H9 (cell line): ENCODE results near the gene OR12D2. TPM values are rescaled to one million over a fixed set of nuclear protein-coding genes. Genes with fewer than 3 reads are reported as not detected.

Source experiments
- DNase-seq: peaks from one replicate; pipeline ENCODE4 v3.0.0-alpha.2; 2017
- H2AFZ ChIP-seq: one replicate; pipeline ENCODE4 v1.6.1; 2013; ENCODE audit warnings: mild to moderate bottlenecking, low read length, control low read depth, moderate library complexity
- H2AK5ac ChIP-seq: 2 replicates; pipeline ENCODE4 v1.6.1; 2013; ENCODE audit warnings: low read length, control low read depth, mixed read lengths; ENCODE audit not compliant: insufficient read length
- H2BK120ac ChIP-seq: one replicate; pipeline ENCODE4 v1.6.1; 2013; ENCODE audit warnings: low read depth, mild to moderate bottlenecking, low read length, control low read depth, inconsistent platforms; ENCODE audit not compliant: poor library complexity, severe bottlenecking
- H2BK12ac ChIP-seq: 2 replicates; pipeline ENCODE4 v1.6.1; 2013; ENCODE audit warnings: low read length, control low read depth, mixed read lengths, low read depth; ENCODE audit not compliant: insufficient read length
- H2BK15ac ChIP-seq: 2 replicates; pipeline ENCODE4 v1.6.1; 2013; ENCODE audit warnings: low read depth, low read length, control low read depth
- H2BK20ac ChIP-seq: one replicate; pipeline ENCODE4 v1.6.1; 2013; ENCODE audit warnings: low read depth, mild to moderate bottlenecking, low read length, control low read depth, inconsistent platforms; ENCODE audit not compliant: poor library complexity, severe bottlenecking
- H2BK5ac ChIP-seq: 2 replicates; pipeline ENCODE4 v1.6.1; 2013; ENCODE audit warnings: low read length, control low read depth, mixed read lengths; ENCODE audit not compliant: insufficient read length
- H3K14ac ChIP-seq: 2 replicates; pipeline ENCODE4 v1.6.1; 2013; ENCODE audit warnings: low read length, control low read depth; ENCODE audit not compliant: insufficient read depth
- H3K18ac ChIP-seq: 2 replicates; pipeline ENCODE4 v1.6.1; 2013; ENCODE audit warnings: low read depth, mild to moderate bottlenecking, mixed read lengths, low read length, control low read depth; ENCODE audit not compliant: insufficient read length
- H3K23ac ChIP-seq: 2 replicates; pipeline ENCODE4 v1.6.1; 2013; ENCODE audit warnings: low read length, control low read depth, mixed read lengths, low read depth; ENCODE audit not compliant: insufficient read length
- H3K23me2 ChIP-seq: 2 replicates; pipeline ENCODE4 v1.6.1; 2013; ENCODE audit warnings: low read depth, mild to moderate bottlenecking, mixed read lengths, low read length, control low read depth; ENCODE audit not compliant: insufficient read length, poor library complexity, severe bottlenecking
- H3K27ac ChIP-seq: 2 replicates; pipeline ENCODE4 v1.5.1; 2013; ENCODE audit warnings: low read length, control low read depth, mixed read lengths, low read depth; ENCODE audit not compliant: insufficient read length
- H3K27me3 ChIP-seq: 2 replicates; pipeline ENCODE4 v1.6.1; 2013; ENCODE audit warnings: low read length, control low read depth, inconsistent platforms; ENCODE audit not compliant: insufficient read depth
- H3K4ac ChIP-seq: 2 replicates; pipeline ENCODE4 v1.6.1; 2013; ENCODE audit warnings: low read depth, mild to moderate bottlenecking, control low read depth, inconsistent platforms, low read length, moderate library complexity
- H3K4me1 ChIP-seq: 2 replicates; pipeline ENCODE4 v1.6.1; 2013; ENCODE audit warnings: low read length, control low read depth, inconsistent platforms; ENCODE audit not compliant: insufficient read depth
- H3K4me2 ChIP-seq: 2 replicates; pipeline ENCODE4 v1.6.1; 2013; ENCODE audit warnings: low read length, control low read depth, mixed read lengths; ENCODE audit not compliant: insufficient read length, insufficient read depth
- H3K56ac ChIP-seq: 2 replicates; pipeline ENCODE4 v1.6.1; 2013; ENCODE audit warnings: low read depth, mild to moderate bottlenecking, mixed read lengths, low read length, control low read depth; ENCODE audit not compliant: insufficient read length
- H3K79me1 ChIP-seq: 2 replicates; pipeline ENCODE4 v1.6.1; 2013; ENCODE audit warnings: low read depth, mild to moderate bottlenecking, moderate library complexity, low read length, control low read depth, inconsistent platforms; ENCODE audit not compliant: insufficient read depth, poor library complexity, severe bottlenecking
- H3K79me2 ChIP-seq: 2 replicates; pipeline ENCODE4 v1.6.1; 2013; ENCODE audit warnings: low read length, control low read depth, inconsistent platforms; ENCODE audit not compliant: insufficient read depth
- H3K9ac ChIP-seq: 2 replicates; pipeline ENCODE4 v1.6.1; 2013; ENCODE audit warnings: low read length, control low read depth, mixed read lengths; ENCODE audit not compliant: insufficient read length; ENCODE audit errors: extremely low read depth
- H3K9me3 ChIP-seq: one replicate; pipeline ENCODE4 v1.6.1; 2013; ENCODE audit warnings: low read depth, low read length, inconsistent platforms; ENCODE audit not compliant: control insufficient read depth
- H3T11ph ChIP-seq: one replicate; pipeline ENCODE4 v1.6.1; 2013; ENCODE audit warnings: mild to moderate bottlenecking, low read length, control low read depth, inconsistent platforms
- H4K20me1 ChIP-seq: one replicate; pipeline ENCODE4 v1.6.1; 2013; ENCODE audit not compliant: control insufficient read depth, insufficient read length, insufficient read depth
- H4K5ac ChIP-seq: 2 replicates; pipeline ENCODE4 v1.6.1; 2013; ENCODE audit warnings: low read depth, mild to moderate bottlenecking, mixed read lengths, low read length, control low read depth; ENCODE audit not compliant: insufficient read length
- H4K8ac ChIP-seq: replicated peaks from 2 replicates; pipeline ENCODE4 v1.6.1; 2013; ENCODE audit warnings: low read length, control low read depth, mixed read lengths, low read depth; ENCODE audit not compliant: insufficient read length
- H4K91ac ChIP-seq: 2 replicates; pipeline ENCODE4 v1.6.1; 2013; ENCODE audit warnings: low read depth, mild to moderate bottlenecking, moderate library complexity, mixed read lengths, low read length, control low read depth; ENCODE audit not compliant: insufficient read length
- H3K27ac Mint-ChIP-seq, 3 experiments: 2 replicates in 2 of 3; 3 replicates in 1 of 3; pipeline ENCODE4 v1.8.0; 2020 to 2021; ENCODE audit warnings: mixed read lengths in 3 of 3, mild to moderate bottlenecking in 1 of 3, moderate library complexity in 1 of 3
- H3K27me3 Mint-ChIP-seq: 2 replicates; pipeline ENCODE4 v1.8.0; 2021; ENCODE audit warnings: low read depth, mild to moderate bottlenecking, moderate library complexity, mixed read lengths
- H3K36me3 Mint-ChIP-seq, 3 experiments: 2 replicates in 2 of 3; 3 replicates in 1 of 3; pipeline ENCODE4 v1.8.0; 2020 to 2021; ENCODE audit warnings: low read depth in 3 of 3, mixed read lengths in 3 of 3; ENCODE audit not compliant: insufficient read depth in 1 of 3
- H3K4me1 Mint-ChIP-seq, 2 experiments: 2 replicates each; pipeline ENCODE4 v1.8.0; 2020; ENCODE audit warnings: mixed read lengths in 2 of 2
- H3K4me3 Mint-ChIP-seq, 2 experiments: 2 replicates in 1 of 2; 3 replicates in 1 of 2; pipeline ENCODE4 v1.8.0; 2020 to 2021; ENCODE audit warnings: mild to moderate bottlenecking in 2 of 2, mixed read lengths in 2 of 2, moderate library complexity in 1 of 2
- H3K9me3 Mint-ChIP-seq, 2 experiments: 2 replicates in 1 of 2; 3 replicates in 1 of 2; pipeline ENCODE4 v1.8.0; 2020; ENCODE audit warnings: mild to moderate bottlenecking in 2 of 2, mixed read lengths in 2 of 2, moderate library complexity in 1 of 2
- WGBS: extraction: QIAGEN DNeasy Blood & Tissue Kit; methylation state at CpG from one replicate; pipeline ENCODE4 v1.1.7; 2013; ENCODE audit warnings: missing lambda C conversion rate, low lambda C conversion rate, mixed read lengths; ENCODE audit not compliant: insufficient read length; ENCODE audit errors: extremely low coverage; 5-methylcytosine and 5-hydroxymethylcytosine counted together
- total RNA-seq: library from RNA; stranded (reverse); gene quantifications from 2 replicates; pipeline ENCODE4 v1.2.1, GENCODE V29; 2021
- TF ChIP-seq, protein P1 (sequence below): fragments of 200-600 bp; sonication (generic); conservative IDR thresholded peaks from 3 replicates; pipeline ENCODE4 v1.8.0; 2021; ENCODE audit warnings: antibody characterized with exemption, mild to moderate bottlenecking

OR12D2 gene
- total RNA-seq, 1 experiment from 2014 or later = not detected

- no peak within 1 kb of the TSS for H2BK5ac ChIP-seq
- H3K23me2 ChIP-seq = no peaks in the 10 kb centered on the region
- Mint-ChIP-seq H3K9me3 (peaks cover 0 to 12% of the 10 kb centered on the region in 2 experiments; a peak in 3 of 5 replicates), H3K4me1 (no peaks in the 10 kb centered on the region), H3K36me3 (no peaks in the 10 kb centered on the region), H3K4me3 (no peak within 1 kb of the TSS), H3K27ac (no peak within 1 kb of the TSS; a peak in 1 of 7 replicates), H3K27me3 (peaks cover 2% of the 10 kb centered on the region; the same call in 1 of the 2 replicates)
- H2BK20ac ChIP-seq = no peak within 1 kb of the TSS
- no peak within 1 kb of the TSS for H2BK15ac ChIP-seq
- no CpG with 5 or more reads among the region's 3 CpGs for WGBS
- no peak within 1 kb of the TSS for H4K91ac ChIP-seq
- no peak within 1 kb of the TSS for H3K14ac ChIP-seq
- H3T11ph ChIP-seq = no peak within 1 kb of the TSS
- H3K4ac ChIP-seq = no peak within 1 kb of the TSS
- no peaks in the 10 kb centered on the region for H4K20me1 ChIP-seq
- no peak within 1 kb of the TSS for H4K5ac ChIP-seq
- H2BK120ac ChIP-seq = no peak within 1 kb of the TSS
- no peak within 1 kb of the TSS for H3K4me2 ChIP-seq
- H3K18ac ChIP-seq = no peak within 1 kb of the TSS
- H2BK12ac ChIP-seq = no peak within 1 kb of the TSS
- H3K9me3 ChIP-seq = no peaks in the 10 kb centered on the region
- no peak within 1 kb of the TSS for H3K56ac ChIP-seq
- H3K27me3 ChIP-seq = no peaks in the 10 kb centered on the region
- H2AFZ ChIP-seq = no peak within 1 kb of the TSS
- no peaks in the 10 kb centered on the region for H3K4me1 ChIP-seq
- no peak within 1 kb of the TSS for H3K9ac ChIP-seq
- DNase-seq = no peak
- H4K8ac ChIP-seq = no peak within 1 kb of the TSS
- no peak within 1 kb of the TSS for H3K27ac ChIP-seq
- no peak within 1 kb of the TSS for H3K23ac ChIP-seq
- no peaks in the 10 kb centered on the region for H3K79me2 ChIP-seq
- TF ChIP-seq, protein P1, sequence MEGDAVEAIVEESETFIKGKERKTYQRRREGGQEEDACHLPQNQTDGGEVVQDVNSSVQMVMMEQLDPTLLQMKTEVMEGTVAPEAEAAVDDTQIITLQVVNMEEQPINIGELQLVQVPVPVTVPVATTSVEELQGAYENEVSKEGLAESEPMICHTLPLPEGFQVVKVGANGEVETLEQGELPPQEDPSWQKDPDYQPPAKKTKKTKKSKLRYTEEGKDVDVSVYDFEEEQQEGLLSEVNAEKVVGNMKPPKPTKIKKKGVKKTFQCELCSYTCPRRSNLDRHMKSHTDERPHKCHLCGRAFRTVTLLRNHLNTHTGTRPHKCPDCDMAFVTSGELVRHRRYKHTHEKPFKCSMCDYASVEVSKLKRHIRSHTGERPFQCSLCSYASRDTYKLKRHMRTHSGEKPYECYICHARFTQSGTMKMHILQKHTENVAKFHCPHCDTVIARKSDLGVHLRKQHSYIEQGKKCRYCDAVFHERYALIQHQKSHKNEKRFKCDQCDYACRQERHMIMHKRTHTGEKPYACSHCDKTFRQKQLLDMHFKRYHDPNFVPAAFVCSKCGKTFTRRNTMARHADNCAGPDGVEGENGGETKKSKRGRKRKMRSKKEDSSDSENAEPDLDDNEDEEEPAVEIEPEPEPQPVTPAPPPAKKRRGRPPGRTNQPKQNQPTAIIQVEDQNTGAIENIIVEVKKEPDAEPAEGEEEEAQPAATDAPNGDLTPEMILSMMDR = no peak
- no peaks in the 10 kb centered on the region for H3K79me1 ChIP-seq
- H2AK5ac ChIP-seq = no peak within 1 kb of the TSS
These were observed 26.7 kb upstream of the OR12D2 start, which contains the start of gene OR5V1 for GRCh38 chr6:29368765-29369164. OR5V1 (minus strand) TSS chr6:29368865; CDS start chr6:29356195, 12,670 bp downstream.
